ENCODE results near the gene XPNPEP2. TPM values are rescaled to one million over a fixed set of nuclear protein-coding genes. Genes with fewer than 3 reads are reported as not detected.

XPNPEP2 gene
- total RNA-seq, 2 donors from 2014 or later, result 0.20 to 0.31 TPM

DNA sequence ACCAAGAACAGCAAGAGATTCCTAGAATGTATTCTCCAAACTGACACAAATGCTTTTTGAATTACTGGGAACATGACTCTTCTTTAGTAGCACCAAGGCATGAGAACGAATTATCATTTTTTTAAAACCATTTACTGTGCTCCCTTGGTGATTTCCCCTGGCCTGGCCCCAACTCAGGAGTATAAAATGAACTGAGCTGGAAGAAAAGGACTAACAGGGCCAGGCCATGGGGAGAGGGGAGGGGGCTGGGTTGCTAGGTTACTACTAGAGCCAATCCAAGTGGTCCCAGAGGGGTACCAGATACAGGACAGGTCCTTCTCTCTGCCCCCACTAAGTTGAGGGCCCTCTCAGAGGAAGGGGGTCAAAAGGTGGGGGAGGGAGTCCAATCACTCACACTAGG is 64.1 kb downstream of the XPNPEP2 start:
- H3K27me3 ChIP-seq (ENCODE audit: control insufficient read depth, insufficient read depth, low read length, poor library complexity, severe bottlenecking), result no peaks in the 10 kb centered on the region
- H3K27ac ChIP-seq (ENCODE audit: low read depth, low read length), result no peak overlapping the region
- Mint-ChIP-seq H3K27me3 (ENCODE audit: insufficient read depth) (no peaks in the 10 kb centered on the region), H3K4me3 (no peak overlapping the region), H3K9me3 (peaks cover 9% of the 10 kb centered on the region), H3K36me3 (ENCODE audit: low read depth) (peaks cover 37% of the 10 kb centered on the region), H3K27ac (no peak overlapping the region), H3K4me1 (peaks cover 2% of the 10 kb centered on the region)
- H3K9ac ChIP-seq (ENCODE audit: extremely low read depth, low read length, poor library complexity, severe bottlenecking), result no peak overlapping the region
- DNase-seq, result no peak
- no peak overlapping the region for H3K4me3 ChIP-seq (ENCODE audit: low read length)
- no peaks in the 10 kb centered on the region for H3K4me1 ChIP-seq (ENCODE audit: control insufficient read depth, insufficient read depth, low read length)
- TF ChIP-seq, protein P1, sequence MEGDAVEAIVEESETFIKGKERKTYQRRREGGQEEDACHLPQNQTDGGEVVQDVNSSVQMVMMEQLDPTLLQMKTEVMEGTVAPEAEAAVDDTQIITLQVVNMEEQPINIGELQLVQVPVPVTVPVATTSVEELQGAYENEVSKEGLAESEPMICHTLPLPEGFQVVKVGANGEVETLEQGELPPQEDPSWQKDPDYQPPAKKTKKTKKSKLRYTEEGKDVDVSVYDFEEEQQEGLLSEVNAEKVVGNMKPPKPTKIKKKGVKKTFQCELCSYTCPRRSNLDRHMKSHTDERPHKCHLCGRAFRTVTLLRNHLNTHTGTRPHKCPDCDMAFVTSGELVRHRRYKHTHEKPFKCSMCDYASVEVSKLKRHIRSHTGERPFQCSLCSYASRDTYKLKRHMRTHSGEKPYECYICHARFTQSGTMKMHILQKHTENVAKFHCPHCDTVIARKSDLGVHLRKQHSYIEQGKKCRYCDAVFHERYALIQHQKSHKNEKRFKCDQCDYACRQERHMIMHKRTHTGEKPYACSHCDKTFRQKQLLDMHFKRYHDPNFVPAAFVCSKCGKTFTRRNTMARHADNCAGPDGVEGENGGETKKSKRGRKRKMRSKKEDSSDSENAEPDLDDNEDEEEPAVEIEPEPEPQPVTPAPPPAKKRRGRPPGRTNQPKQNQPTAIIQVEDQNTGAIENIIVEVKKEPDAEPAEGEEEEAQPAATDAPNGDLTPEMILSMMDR (conservative IDR thresholded peaks at IDR 0.05), result no peak
- no peaks in the 10 kb centered on the region for H3K9me3 ChIP-seq (ENCODE audit: control insufficient read depth, low read length)
- WGBS, 2 experiments (ENCODE audit: insufficient coverage in 1 of 2, insufficient read length in 1 of 2), result 80% methylated on average over 1 of the region's 1 CpG; no CpG with 5 or more reads in 1 of the 2 experiments
- H3K36me3 ChIP-seq (ENCODE audit: control insufficient read depth, insufficient read depth, low read length), result peaks cover 17% of the 10 kb centered on the region

DNA sequence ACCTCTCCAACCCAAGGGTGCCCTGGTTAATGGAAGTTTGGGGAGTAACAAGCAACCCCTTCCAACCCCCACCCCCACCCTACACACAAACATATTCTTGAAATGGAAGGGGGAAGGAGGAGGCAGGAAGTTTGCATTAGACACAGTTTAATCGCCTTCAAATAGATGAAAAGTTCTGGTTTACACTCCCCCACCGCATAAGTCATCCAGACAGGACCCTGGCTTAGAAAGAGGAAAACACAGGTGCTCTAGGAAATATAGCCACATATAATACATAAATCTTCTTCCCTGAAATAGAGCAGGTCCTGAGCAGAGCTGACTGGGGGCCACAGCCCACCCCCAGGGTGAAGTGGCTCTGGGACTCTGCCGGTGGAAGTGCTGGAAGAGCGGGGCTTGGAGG is 66.0 kb downstream of the XPNPEP2 start:
- WGBS, 2 experiments (ENCODE audit: insufficient coverage in 1 of 2, insufficient read length in 1 of 2), result 98% methylated on average over 4 of the region's 4 CpGs; no CpG with 5 or more reads in 1 of the 2 experiments
- Histone ChIP-seq H3K4me1 (ENCODE audit: control insufficient read depth, insufficient read depth, low read length) (no peaks in the 10 kb centered on the region), H3K4me3 (ENCODE audit: low read length) (no peak overlapping the region), H3K9me3 (ENCODE audit: control insufficient read depth, low read length) (peaks cover 5% of the 10 kb centered on the region), H3K27ac (ENCODE audit: low read depth, low read length) (no peak overlapping the region), H3K9ac (ENCODE audit: extremely low read depth, low read length, poor library complexity, severe bottlenecking) (no peak overlapping the region), H3K27me3 (ENCODE audit: control insufficient read depth, insufficient read depth, low read length, poor library complexity, severe bottlenecking) (no peaks in the 10 kb centered on the region), H3K36me3 (ENCODE audit: control insufficient read depth, insufficient read depth, low read length) (peaks cover 24% of the 10 kb centered on the region)
- TF ChIP-seq, protein P1 (conservative IDR thresholded peaks at IDR 0.05), result no peak
- H3K9me3 Mint-ChIP-seq, result peaks cover 15% of the 10 kb centered on the region
- H3K4me1 Mint-ChIP-seq, result peaks cover 2% of the 10 kb centered on the region
- no peak for DNase-seq
- H3K36me3 Mint-ChIP-seq (ENCODE audit: low read depth), result peaks cover 44% of the 10 kb centered on the region
- no peak overlapping the region for H3K27ac Mint-ChIP-seq
- H3K4me3 Mint-ChIP-seq, result no peak overlapping the region
- H3K27me3 Mint-ChIP-seq (ENCODE audit: insufficient read depth), result no peaks in the 10 kb centered on the region

DNA sequence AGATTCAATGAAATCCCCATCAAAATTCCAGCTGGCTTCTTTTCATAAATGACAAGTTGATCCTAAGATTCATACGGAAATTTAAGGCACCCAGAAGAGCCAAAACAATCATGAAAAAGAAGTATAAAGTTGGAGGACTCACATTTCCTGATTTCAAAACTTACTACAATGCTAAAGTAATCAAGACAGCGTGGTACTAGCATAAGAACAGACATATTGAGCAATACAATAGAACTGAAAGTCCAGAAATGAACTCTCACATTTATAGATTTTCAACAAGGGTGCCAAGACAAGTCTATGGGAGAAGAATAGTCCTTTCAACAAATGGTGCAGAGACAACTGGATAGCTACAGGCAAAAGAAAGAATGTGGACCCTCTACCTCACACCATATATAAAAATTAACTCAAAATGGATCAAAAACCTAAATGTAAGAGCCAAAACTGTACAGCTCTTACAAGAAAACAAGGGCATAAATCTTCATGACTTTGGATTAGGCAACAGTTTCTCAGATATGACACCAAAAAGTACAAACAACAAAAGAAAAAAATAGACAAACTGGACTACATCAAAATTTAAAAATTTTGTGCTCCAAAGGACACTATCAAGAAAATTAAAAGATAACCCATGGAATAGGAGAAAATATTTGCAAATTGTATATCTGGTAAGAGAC is 69.5 kb downstream of the XPNPEP2 start:
- TF ChIP-seq, protein P1 (conservative IDR thresholded peaks at IDR 0.05), result no peak

More for the DNA sequence above, 69.5 kb downstream of the XPNPEP2 start:
- 100% methylated on average over 2 of the region's 2 CpGs; no CpG with 5 or more reads in 1 of the 2 experiments for WGBS, 2 experiments (ENCODE audit: insufficient coverage in 1 of 2, insufficient read length in 1 of 2)
- H3K27me3 ChIP-seq (ENCODE audit: control insufficient read depth, insufficient read depth, low read length, poor library complexity, severe bottlenecking), result no peaks in the 10 kb centered on the region
- no peak for DNase-seq
- H3K36me3 Mint-ChIP-seq (ENCODE audit: low read depth), result peaks cover 54% of the 10 kb centered on the region
- H3K4me3 ChIP-seq (ENCODE audit: low read length), result no peak overlapping the region
- peaks cover 33% of the 10 kb centered on the region for H3K9me3 Mint-ChIP-seq
- peaks cover 5% of the 10 kb centered on the region for H3K9me3 ChIP-seq (ENCODE audit: control insufficient read depth, low read length)
- H3K9ac ChIP-seq (ENCODE audit: extremely low read depth, low read length, poor library complexity, severe bottlenecking), result no peak overlapping the region
- no peak overlapping the region for H3K4me3 Mint-ChIP-seq
- H3K36me3 ChIP-seq (ENCODE audit: control insufficient read depth, insufficient read depth, low read length), result peaks cover 39% of the 10 kb centered on the region
- no peak overlapping the region for H3K27ac Mint-ChIP-seq
- H3K4me1 ChIP-seq (ENCODE audit: control insufficient read depth, insufficient read depth, low read length), result no peaks in the 10 kb centered on the region
- H3K4me1 Mint-ChIP-seq, result peaks cover 2% of the 10 kb centered on the region
- no peak overlapping the region for H3K27ac ChIP-seq (ENCODE audit: low read depth, low read length)
- no peaks in the 10 kb centered on the region for H3K27me3 Mint-ChIP-seq (ENCODE audit: insufficient read depth)

All from endodermal cell (in vitro differentiated cells).